Activated CD8-positive, alpha-beta T cell treated with anti-CD3 and anti-CD28 coated beads for 36 hours (primary cell): ENCODE data around the gene SLC19A3. TPM values are rescaled to one million over a fixed set of nuclear protein-coding genes. Genes with fewer than 3 reads are reported as not detected.
"Not testable (repeated sequence)": the region's sequence is repeated elsewhere in the genome, so short reads cannot be mapped to it uniquely, and the experiment has no call there.

Source experiments
- ATAC-seq: fragments of 200-7000 bp; cut with Tn5 transposase; one replicate; pipeline ENCODE4 v1.10.0; 2021; ENCODE audit warnings: mild to moderate bottlenecking, moderate library complexity
- CTCF ChIA-PET: fragments of 350-600 bp; sonication (Branson Sonifier 250); formaldehyde crosslinking; loops from one replicate; lab custom pipeline; 2021; ENCODE audit warnings: antibody characterized with exemption; lab: Charles Lee
- POLR2A ChIA-PET: fragments of 350-600 bp; sonication (Branson Sonifier 250); formaldehyde crosslinking; loops from one replicate; lab custom pipeline; 2021; ENCODE audit warnings: antibody characterized with exemption; lab: Charles Lee
- DNase-seq: peaks from one replicate; pipeline ENCODE4 v3.0.0-alpha.2; 2020
- H3K27ac Mint-ChIP-seq: one replicate; pipeline ENCODE4 v1.8.0; 2021; ENCODE audit warnings: mild to moderate bottlenecking, mixed read lengths
- H3K27me3 Mint-ChIP-seq: one replicate; pipeline ENCODE4 v1.8.0; 2021; ENCODE audit warnings: mixed read lengths
- H3K36me3 Mint-ChIP-seq: one replicate; pipeline ENCODE4 v1.8.0; 2021; ENCODE audit warnings: low read depth, mixed read lengths
- H3K4me1 Mint-ChIP-seq: one replicate; pipeline ENCODE4 v1.8.0; 2021; ENCODE audit warnings: low read depth, mixed read lengths
- H3K4me3 Mint-ChIP-seq: one replicate; pipeline ENCODE4 v1.8.0; 2021; ENCODE audit warnings: mild to moderate bottlenecking, moderate library complexity, mixed read lengths
- H3K9me3 Mint-ChIP-seq: one replicate; pipeline ENCODE4 v1.8.0; 2021; ENCODE audit warnings: mixed read lengths
- CTCF ChIP-seq: fragments of 200-600 bp; IDR thresholded peaks from one replicate; pipeline ENCODE4 v1.8.0; 2022; ENCODE audit warnings: antibody characterized with exemption, mild to moderate bottlenecking
- intact Hi-C: fragments of 100-400 bp; cut with micrococcal nuclease; formaldehyde crosslinking; loops from one replicate; pipeline ENCODE4 v1.10.0; 2022
- total RNA-seq, 2 experiments: library from RNA; stranded (reverse); gene quantifications; one replicate each; pipeline ENCODE4 v1.2.3, GENCODE V29; 2021

SLC19A3 gene
- total RNA-seq, 2 experiments from 2014 or later: not detected

- H3K27ac Mint-ChIP-seq: no peak overlapping the region
- H3K4me1 Mint-ChIP-seq: no peaks in the 10 kb centered on the region
- intact Hi-C loops: no loop called here
- no peaks in the 10 kb centered on the region for H3K9me3 Mint-ChIP-seq
- H3K27me3 Mint-ChIP-seq: peaks cover 16% of the 10 kb centered on the region
- no peaks in the 10 kb centered on the region for H3K36me3 Mint-ChIP-seq
- no peak for ATAC-seq
- ChIA-PET POLR2A (no interaction called here), CTCF (no interaction called here)
- no peak for TF ChIP-seq CTCF
- H3K4me3 Mint-ChIP-seq: no peak overlapping the region
- DNase-seq: no peak
Measured at GRCh38 chr2:227687189-227687588, 30.6 kb downstream of the SLC19A3 start.

- DNase-seq (no peak), ATAC-seq (no peak)
- no peak overlapping the region for H3K4me3 Mint-ChIP-seq
- H3K4me1 Mint-ChIP-seq: no peaks in the 10 kb centered on the region
- H3K9me3 Mint-ChIP-seq: no peaks in the 10 kb centered on the region
- ChIA-PET CTCF (interaction anchor here (1.6 kb wide), 1 partner anchor 26 kb away, joined by 5 read pairs; no protein-coding TSS in a partner anchor), POLR2A (no interaction called here)
- H3K27me3 Mint-ChIP-seq: peaks cover 5% of the 10 kb centered on the region
- intact Hi-C loops: no loop called here
- no peaks in the 10 kb centered on the region for H3K36me3 Mint-ChIP-seq
- no peak for TF ChIP-seq CTCF
- no peak overlapping the region for H3K27ac Mint-ChIP-seq
Measured at GRCh38 chr2:227684258-227684657, 33.6 kb downstream of the SLC19A3 start.

GRCh38 chr2:227677928-227678327 is 39.9 kb downstream of the SLC19A3 start:
- intact Hi-C loops: no loop called here
- ChIA-PET POLR2A (no interaction called here), CTCF (no interaction called here)
- no peaks in the 10 kb centered on the region for H3K36me3 Mint-ChIP-seq
- no peak overlapping the region for H3K27ac Mint-ChIP-seq
- no peak for DNase-seq
- H3K27me3 Mint-ChIP-seq: peaks cover 2% of the 10 kb centered on the region
- TF ChIP-seq CTCF: no peak
- no peaks in the 10 kb centered on the region for H3K4me1 Mint-ChIP-seq
- ATAC-seq: no peak
- no peak overlapping the region for H3K4me3 Mint-ChIP-seq
- H3K9me3 Mint-ChIP-seq: no peaks in the 10 kb centered on the region

GRCh38 chr2:227674485-227674884 is 43.3 kb downstream of the SLC19A3 start:
- POLR2A ChIA-PET: no interaction called here
- CTCF ChIA-PET: interaction anchor here (0.7 to 1.2 kb wide), 2 partner anchors 91 to 295 kb away, joined by 3 read pairs; no protein-coding TSS in a partner anchor
- DNase-seq (no peak), ATAC-seq (no peak)
- Mint-ChIP-seq H3K9me3 (no peaks in the 10 kb centered on the region), H3K27me3 (peaks cover 6% of the 10 kb centered on the region), H3K4me1 (no peaks in the 10 kb centered on the region), H3K27ac (no peak overlapping the region), H3K36me3 (no peaks in the 10 kb centered on the region), H3K4me3 (no peak overlapping the region)
- intact Hi-C loops: no loop called here
- TF ChIP-seq CTCF: no peak

GRCh38 chr2:227673620-227674019 is 44.2 kb downstream of the SLC19A3 start:
- H3K4me3 Mint-ChIP-seq, ATAC-seq, intact Hi-C loops, POLR2A ChIA-PET, H3K9me3 Mint-ChIP-seq, H3K27me3 Mint-ChIP-seq, H3K27ac Mint-ChIP-seq, H3K36me3 Mint-ChIP-seq, H3K4me1 Mint-ChIP-seq, DNase-seq: not testable (repeated sequence)
- CTCF ChIA-PET: interaction anchor here (0.7 to 1.2 kb wide), 2 partner anchors 92 to 294 kb away, joined by 3 read pairs; no protein-coding TSS in a partner anchor
